ENCODE results near the gene ICAM2. TPM values are rescaled to one million over a fixed set of nuclear protein-coding genes. Genes with fewer than 3 reads are reported as not detected.

The ICAM2 gene
- total and polyA plus RNA-seq, 2 donors (not counting 3 experiments of a cell fraction or from before 2014, with no cell fraction given), result 586 to 2,377 TPM

DNA sequence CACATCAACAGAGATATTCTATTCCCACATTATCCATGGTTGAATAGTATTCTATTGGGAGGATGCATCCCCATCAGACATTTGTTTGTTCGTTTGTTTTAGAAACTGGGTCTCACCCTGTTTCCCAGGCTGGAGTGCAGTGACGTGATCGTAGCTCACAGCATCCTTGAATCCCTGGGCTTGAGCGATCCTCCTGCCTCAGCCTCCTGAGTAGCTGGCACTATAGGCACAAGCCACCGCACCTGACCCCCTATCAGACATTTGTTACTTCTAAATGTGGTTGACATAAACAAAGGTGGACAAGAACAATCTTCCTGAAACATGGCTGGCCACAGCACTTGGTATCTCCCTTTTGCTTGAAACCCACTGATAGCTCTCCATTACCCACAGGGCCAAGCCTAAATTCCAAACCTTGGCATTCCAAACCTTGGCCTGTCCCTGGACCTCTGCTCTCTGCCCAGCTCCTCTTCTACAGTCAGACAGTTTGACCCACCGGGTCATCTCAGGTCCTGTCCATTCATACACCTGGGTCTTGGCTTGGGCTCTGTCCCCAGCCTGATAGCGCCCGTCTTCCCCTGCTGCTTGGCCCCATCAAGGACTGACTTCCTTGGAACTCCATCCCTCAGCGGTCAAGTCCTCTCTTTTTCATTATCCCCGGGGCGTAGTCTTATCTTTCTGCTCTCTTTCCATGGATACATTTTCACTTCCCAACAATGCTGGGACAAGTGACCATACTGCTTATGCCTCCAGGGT is 23.8 kb downstream of the ICAM2 start:
- no peak for TF ChIP-seq FOS (IDR thresholded peaks at IDR 0.05; ENCODE audit: borderline replicate concordance, insufficient read depth, low read length)
- TF ChIP-seq GATA2 (IDR thresholded peaks at IDR 0.05; ENCODE audit: insufficient read depth, insufficient read length, low read depth, low read length), result no peak
- no peak for TF ChIP-seq JUN (IDR thresholded peaks at IDR 0.05; ENCODE audit: borderline replicate concordance, insufficient read depth, insufficient read length, low read depth)
- TF ChIP-seq, protein P1, sequence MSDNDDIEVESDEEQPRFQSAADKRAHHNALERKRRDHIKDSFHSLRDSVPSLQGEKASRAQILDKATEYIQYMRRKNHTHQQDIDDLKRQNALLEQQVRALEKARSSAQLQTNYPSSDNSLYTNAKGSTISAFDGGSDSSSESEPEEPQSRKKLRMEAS (IDR thresholded peaks at IDR 0.05; ENCODE audit: insufficient read depth, insufficient read length), result no peak
- no peak for TF ChIP-seq POLR2A (IDR thresholded peaks at IDR 0.05; ENCODE audit: low read depth, low read length)
- TF ChIP-seq EZH2 (IDR thresholded peaks at IDR 0.05; ENCODE audit: borderline replicate concordance, low read depth, low read length, severe bottlenecking), result no peak
- TF ChIP-seq, protein P2, sequence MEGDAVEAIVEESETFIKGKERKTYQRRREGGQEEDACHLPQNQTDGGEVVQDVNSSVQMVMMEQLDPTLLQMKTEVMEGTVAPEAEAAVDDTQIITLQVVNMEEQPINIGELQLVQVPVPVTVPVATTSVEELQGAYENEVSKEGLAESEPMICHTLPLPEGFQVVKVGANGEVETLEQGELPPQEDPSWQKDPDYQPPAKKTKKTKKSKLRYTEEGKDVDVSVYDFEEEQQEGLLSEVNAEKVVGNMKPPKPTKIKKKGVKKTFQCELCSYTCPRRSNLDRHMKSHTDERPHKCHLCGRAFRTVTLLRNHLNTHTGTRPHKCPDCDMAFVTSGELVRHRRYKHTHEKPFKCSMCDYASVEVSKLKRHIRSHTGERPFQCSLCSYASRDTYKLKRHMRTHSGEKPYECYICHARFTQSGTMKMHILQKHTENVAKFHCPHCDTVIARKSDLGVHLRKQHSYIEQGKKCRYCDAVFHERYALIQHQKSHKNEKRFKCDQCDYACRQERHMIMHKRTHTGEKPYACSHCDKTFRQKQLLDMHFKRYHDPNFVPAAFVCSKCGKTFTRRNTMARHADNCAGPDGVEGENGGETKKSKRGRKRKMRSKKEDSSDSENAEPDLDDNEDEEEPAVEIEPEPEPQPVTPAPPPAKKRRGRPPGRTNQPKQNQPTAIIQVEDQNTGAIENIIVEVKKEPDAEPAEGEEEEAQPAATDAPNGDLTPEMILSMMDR (IDR thresholded peaks at IDR 0.05; ENCODE audit: extremely low read depth in 1 of 2, insufficient read depth in 1 of 2, low read depth in 1 of 2, low read length in 2 of 2), result no peak
- TF ChIP-seq POLR2AphosphoS5 (IDR thresholded peaks at IDR 0.05; ENCODE audit: insufficient read depth, low read depth, low read length), result no peak
- TF ChIP-seq MYC (IDR thresholded peaks at IDR 0.05; ENCODE audit: low read depth, low read length), result no peak
- Histone ChIP-seq H3K4me1 (ENCODE audit: control insufficient read depth, extremely low read depth, insufficient read depth, low read length) (peaks cover 27% of the 10 kb centered on the region), H3K79me2 (ENCODE audit: control insufficient read depth, insufficient read depth, low read length) (no peaks in the 10 kb centered on the region), H2AFZ (ENCODE audit: low read depth, low read length) (no peak overlapping the region), H3K36me3 (ENCODE audit: control insufficient read depth in 2 of 2, extremely low read depth in 1 of 2, insufficient read depth in 2 of 2, low read length in 2 of 2) (no peaks in the 10 kb centered on the region), H4K20me1 (replicated peaks; ENCODE audit: control insufficient read depth, extremely low read depth, insufficient read depth, low read length) (no peaks in the 10 kb centered on the region), H3K4me2 (ENCODE audit: insufficient read depth, low read length) (no peak overlapping the region), H3K9me1 (replicated peaks; ENCODE audit: control insufficient read depth, extremely low read depth, insufficient read depth, low read length) (no peaks in the 10 kb centered on the region), H3K27ac (ENCODE audit: insufficient read depth, low read depth, low read length) (no peak overlapping the region), H3K4me3 (replicated peaks in 1 of 3; ENCODE audit: insufficient read depth in 1 of 3, low read depth in 1 of 3, low read length in 3 of 3) (no peak overlapping the region), H3K27me3 (ENCODE audit: control insufficient read depth in 2 of 2, insufficient read depth in 2 of 2, low read length in 2 of 2) (peaks cover 2 to 4% of the 10 kb centered on the region in 2 experiments), H3K9me3 (replicated peaks; ENCODE audit: control insufficient read depth, insufficient read depth, low read length) (no peaks in the 10 kb centered on the region), H3K9ac (replicated peaks; ENCODE audit: extremely low read depth, insufficient read depth, low read length) (no peak overlapping the region)
- ChIA-PET POLR2A (interaction anchor here (0.5 kb wide), 1 partner anchor 92 kb away, joined by 3 read pairs; no protein-coding TSS in a partner anchor), CTCF (interaction anchor here (1.2 to 6.6 kb wide), 4 partner anchors 20 to 137 kb away, joined by 4 to 113 read pairs (median 12); partner anchors contain the start of gene GH1)
- no TSS peak for BruUV-seq (replicated peaks)
- no peak for DNase-seq (ENCODE audit: low read depth, low spot score)
- dilution Hi-C loops (cut with MboI; ENCODE audit: extremely low pct_ligation_motif_present, low sequenced_read_pairs), result no loop called here
- FAIRE-seq, result no peak
- intact Hi-C loops (cut with micrococcal nuclease), result no loop called here
